Skeletal muscle satellite cell (primary cell): ENCODE data around the gene NFIX.
A peak's percentile ranks its signal among the peaks of the same experiment; 100 is the strongest.

Experiments
- H3K27me3 ChIP-seq: 2 replicates; pipeline ENCODE4 v1.7.0; 2013; ENCODE audit warnings: low read length; ENCODE audit not compliant: control insufficient read depth, insufficient read depth
- H3K36me3 ChIP-seq: 2 replicates; pipeline ENCODE4 v1.7.0; 2013; ENCODE audit warnings: mild to moderate bottlenecking, control low read depth, low read length; ENCODE audit not compliant: insufficient read depth
- H3K4me1 ChIP-seq: 2 replicates; pipeline ENCODE4 v1.7.0; 2013; ENCODE audit warnings: low read length; ENCODE audit not compliant: control insufficient read depth, insufficient read depth
- H3K4me2 ChIP-seq: 2 replicates; pipeline ENCODE4 v1.7.0; 2013; ENCODE audit warnings: mild to moderate bottlenecking, low read length
- H3K4me3 ChIP-seq: 2 replicates; pipeline ENCODE4 v1.7.0; 2013; ENCODE audit warnings: low read length
- H3K9ac ChIP-seq: 2 replicates; pipeline ENCODE4 v1.7.0; 2013; ENCODE audit warnings: mild to moderate bottlenecking, low read depth, low read length, moderate library complexity
- H3K9me3 ChIP-seq: replicated peaks from 2 replicates; pipeline ENCODE4 v1.7.0; 2013; ENCODE audit warnings: mild to moderate bottlenecking, control low read depth, low read length

NFIX gene

DNA sequence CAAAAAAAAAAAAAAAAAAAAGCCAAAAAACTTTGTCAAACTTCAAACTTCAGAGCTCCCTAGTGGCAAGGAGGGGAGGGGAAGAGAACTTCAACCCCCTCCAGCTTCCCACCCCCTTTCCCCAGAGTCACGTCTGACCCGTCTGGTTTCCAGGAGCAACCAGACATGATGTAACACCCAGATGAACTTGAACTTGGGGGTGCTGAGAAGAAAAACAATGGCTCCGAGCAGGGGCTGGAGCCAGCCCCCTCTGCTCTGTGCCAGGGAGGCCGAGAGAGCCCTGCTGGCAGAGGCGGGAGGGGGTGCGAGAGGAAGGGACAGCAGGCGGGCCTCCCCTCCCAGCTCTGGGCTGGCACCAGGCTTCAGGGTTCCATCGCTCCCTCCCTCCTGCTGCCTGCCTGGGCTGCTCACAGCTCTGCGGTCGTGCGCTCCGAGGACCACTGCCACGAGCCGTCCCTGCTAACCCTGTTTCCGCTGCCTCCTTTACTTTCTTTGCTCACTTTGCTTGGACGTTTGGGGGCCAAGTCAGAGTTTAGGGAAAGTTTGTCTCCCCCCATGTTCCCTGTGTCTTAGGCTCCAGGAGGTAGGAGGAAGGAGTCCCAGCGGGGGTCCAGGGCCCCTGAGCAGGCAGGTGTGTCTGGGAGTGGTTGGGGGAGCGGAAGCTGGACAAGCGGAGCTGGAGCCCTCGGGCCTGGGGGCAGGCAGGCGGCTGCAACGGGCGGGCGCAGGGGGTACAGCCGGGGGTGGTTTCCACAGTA is 96.3 kb downstream of the NFIX start:
- Histone ChIP-seq H3K4me2 (peak overlapping the region; percentile 1), H3K4me1 (peaks cover 28% of the 10 kb centered on the region), H3K9me3 (no peaks in the 10 kb centered on the region), H3K36me3 (peaks cover 37% of the 10 kb centered on the region), H3K4me3 (no peak overlapping the region), H3K27me3 (no peaks in the 10 kb centered on the region), H3K9ac (peak overlapping the region; percentile 31)

DNA sequence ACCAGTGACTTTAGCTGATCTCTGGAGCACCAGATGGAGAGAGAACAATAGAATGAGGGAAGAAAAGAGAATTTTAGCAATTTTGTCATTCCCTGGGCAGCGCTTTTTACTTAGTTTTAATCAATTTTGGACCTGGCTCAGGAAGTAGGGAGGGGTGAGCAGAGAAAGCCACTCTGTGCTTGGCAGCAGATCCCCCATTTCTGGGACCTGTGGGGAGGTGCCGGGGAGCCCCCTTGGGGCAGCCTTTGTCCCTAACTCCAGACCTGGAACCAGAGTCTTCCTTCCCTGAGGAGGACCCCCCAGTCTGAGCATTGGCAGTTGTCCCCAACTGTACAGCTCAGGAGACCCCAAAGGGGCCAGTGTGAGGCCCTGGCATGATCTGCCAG is 96.9 kb downstream of the NFIX start:
- Histone ChIP-seq H3K9me3 (no peaks in the 10 kb centered on the region), H3K4me3 (no peak overlapping the region), H3K9ac (peak overlapping the region; percentile 31), H3K4me1 (peaks cover 28% of the 10 kb centered on the region), H3K4me2 (no peak overlapping the region), H3K36me3 (peaks cover 31% of the 10 kb centered on the region), H3K27me3 (no peaks in the 10 kb centered on the region)

DNA sequence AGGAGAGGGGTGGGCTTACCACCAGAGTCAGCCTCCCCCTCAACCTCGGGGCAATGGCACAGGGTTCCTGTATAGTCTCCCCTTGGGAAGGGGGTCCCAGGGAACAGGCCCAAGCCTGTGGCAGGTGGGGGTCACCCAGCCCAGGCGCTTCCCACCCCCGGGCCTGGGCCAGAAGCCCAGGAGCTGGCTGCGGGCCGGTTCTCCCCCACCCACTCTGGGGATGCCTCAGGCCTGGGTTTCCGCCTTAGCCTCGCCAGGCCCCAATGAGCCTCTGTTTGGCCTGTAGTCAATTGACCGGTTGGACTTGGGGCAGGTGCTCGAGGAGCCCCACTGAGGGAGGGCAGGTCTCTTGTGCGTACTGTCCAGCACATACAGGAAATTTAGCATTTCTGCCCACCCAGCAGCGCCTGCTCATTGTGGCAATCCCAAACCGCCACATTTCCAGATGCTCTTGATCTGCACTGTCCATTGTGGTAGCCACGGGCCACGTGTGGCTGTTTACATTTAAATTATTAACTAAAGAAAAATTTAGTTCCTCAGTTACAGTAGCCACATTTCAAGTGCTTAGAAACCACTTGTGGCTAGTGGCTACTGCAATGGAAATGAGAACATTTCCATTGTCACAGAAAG is 97.4 kb downstream of the NFIX start:
- no peak overlapping the region for H3K4me3 ChIP-seq
- no peaks in the 10 kb centered on the region for H3K9me3 ChIP-seq
- H3K27me3 ChIP-seq, result no peaks in the 10 kb centered on the region
- H3K4me1 ChIP-seq, result peaks cover 28% of the 10 kb centered on the region
- H3K9ac ChIP-seq, result no peak overlapping the region
- peaks cover 28% of the 10 kb centered on the region for H3K36me3 ChIP-seq
- H3K4me2 ChIP-seq, result no peak overlapping the region

- Histone ChIP-seq H3K27me3 (no peaks in the 10 kb centered on the region), H3K4me1 (peaks cover 28% of the 10 kb centered on the region), H3K4me2 (no peak overlapping the region), H3K4me3 (no peak overlapping the region), H3K36me3 (peaks cover 28% of the 10 kb centered on the region), H3K9ac (no peak overlapping the region), H3K9me3 (no peaks in the 10 kb centered on the region)
Measured at GRCh38 chr19:13093407-13094105, 98.3 kb downstream of the NFIX start.

DNA sequence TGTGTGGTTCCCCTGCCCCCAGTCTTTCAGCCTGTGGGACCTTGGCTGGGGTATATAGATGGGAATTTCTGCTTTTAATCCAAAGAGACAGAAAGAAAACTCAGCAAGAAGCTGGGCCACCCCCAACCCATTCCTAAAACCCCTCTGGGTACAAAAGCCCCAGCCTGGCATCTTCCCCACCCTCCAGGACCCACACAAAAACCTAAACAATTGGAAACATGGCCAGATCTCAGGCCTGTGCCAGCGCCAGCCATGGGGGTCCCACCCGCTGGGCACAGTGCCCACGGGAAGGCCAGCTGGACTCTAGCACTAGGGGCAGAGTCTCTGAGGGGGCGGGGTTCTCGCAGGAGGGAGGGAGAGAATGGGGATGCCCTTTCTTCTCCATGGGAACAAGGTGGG is 98.8 kb downstream of the NFIX start:
- Histone ChIP-seq H3K27me3 (no peaks in the 10 kb centered on the region), H3K9ac (no peak overlapping the region), H3K36me3 (peaks cover 28% of the 10 kb centered on the region), H3K4me3 (no peak overlapping the region), H3K4me1 (peaks cover 28% of the 10 kb centered on the region), H3K9me3 (no peaks in the 10 kb centered on the region), H3K4me2 (no peak overlapping the region)

DNA sequence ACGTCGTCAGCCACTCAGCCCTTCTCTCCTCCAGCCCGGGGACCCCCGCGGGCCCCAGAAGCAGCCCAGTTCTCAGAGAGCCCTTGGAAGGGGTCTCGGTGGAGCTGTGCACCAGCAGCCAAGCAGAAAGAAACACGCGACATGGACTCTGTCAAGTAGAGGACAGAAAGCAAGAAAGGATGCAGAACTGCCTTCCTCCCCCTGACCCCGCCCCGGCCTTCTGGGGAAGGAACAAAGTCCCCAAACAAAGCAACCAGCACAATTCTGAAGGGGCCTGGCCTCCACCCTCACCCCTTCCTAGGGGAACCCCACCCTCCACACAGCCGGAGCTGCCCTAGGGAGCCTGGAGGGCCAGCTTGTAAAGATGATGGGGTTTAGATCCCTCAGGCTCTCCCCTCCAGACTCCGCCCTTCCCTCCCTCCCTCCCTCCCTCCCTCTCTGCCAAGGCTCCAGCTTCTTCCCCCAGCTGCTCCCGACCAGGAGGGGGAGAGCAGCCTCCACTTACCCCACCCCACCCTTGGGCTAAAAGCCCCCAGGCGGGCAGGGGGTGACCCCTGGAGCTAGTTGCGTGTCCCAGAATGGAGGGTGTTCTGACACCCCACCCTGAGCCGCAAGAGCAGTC is 99.6 kb downstream of the NFIX start:
- H3K4me1 ChIP-seq, result peaks cover 28% of the 10 kb centered on the region

DNA sequence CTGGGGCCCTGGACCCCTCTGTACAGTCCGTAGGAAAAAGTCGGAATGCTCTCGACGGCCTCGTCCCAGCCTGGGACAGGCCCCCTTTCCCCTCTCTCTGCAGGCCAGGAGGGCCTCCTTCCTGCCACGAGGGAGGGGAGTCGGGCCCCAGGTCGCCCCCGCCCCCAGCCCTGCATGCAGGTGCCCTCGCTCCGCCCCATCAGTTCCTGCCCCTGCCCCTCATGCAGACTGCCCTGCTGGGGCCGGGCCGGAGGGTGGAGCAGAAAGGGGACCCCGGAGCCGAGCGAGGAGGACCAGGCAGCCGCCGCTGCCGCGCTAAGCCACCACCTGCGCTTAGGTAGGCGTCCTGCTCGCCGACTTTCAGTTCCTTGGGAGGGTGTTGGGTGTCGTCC is 100.1 kb downstream of the NFIX start:
- no peak overlapping the region for H3K9ac ChIP-seq
- H3K9me3 ChIP-seq, result no peaks in the 10 kb centered on the region
- no peaks in the 10 kb centered on the region for H3K27me3 ChIP-seq
- H3K36me3 ChIP-seq, result peaks cover 19% of the 10 kb centered on the region
- H3K4me3 ChIP-seq, result no peak overlapping the region
- H3K4me2 ChIP-seq, result no peak overlapping the region
- H3K4me1 ChIP-seq, result peaks cover 24% of the 10 kb centered on the region

More for the DNA sequence above, 99.6 kb downstream of the NFIX start:
- no peak overlapping the region for H3K9ac ChIP-seq
- H3K27me3 ChIP-seq, result no peaks in the 10 kb centered on the region
- no peak overlapping the region for H3K4me3 ChIP-seq
- H3K4me2 ChIP-seq, result no peak overlapping the region
- H3K36me3 ChIP-seq, result peaks cover 22% of the 10 kb centered on the region
- H3K9me3 ChIP-seq, result no peaks in the 10 kb centered on the region

DNA sequence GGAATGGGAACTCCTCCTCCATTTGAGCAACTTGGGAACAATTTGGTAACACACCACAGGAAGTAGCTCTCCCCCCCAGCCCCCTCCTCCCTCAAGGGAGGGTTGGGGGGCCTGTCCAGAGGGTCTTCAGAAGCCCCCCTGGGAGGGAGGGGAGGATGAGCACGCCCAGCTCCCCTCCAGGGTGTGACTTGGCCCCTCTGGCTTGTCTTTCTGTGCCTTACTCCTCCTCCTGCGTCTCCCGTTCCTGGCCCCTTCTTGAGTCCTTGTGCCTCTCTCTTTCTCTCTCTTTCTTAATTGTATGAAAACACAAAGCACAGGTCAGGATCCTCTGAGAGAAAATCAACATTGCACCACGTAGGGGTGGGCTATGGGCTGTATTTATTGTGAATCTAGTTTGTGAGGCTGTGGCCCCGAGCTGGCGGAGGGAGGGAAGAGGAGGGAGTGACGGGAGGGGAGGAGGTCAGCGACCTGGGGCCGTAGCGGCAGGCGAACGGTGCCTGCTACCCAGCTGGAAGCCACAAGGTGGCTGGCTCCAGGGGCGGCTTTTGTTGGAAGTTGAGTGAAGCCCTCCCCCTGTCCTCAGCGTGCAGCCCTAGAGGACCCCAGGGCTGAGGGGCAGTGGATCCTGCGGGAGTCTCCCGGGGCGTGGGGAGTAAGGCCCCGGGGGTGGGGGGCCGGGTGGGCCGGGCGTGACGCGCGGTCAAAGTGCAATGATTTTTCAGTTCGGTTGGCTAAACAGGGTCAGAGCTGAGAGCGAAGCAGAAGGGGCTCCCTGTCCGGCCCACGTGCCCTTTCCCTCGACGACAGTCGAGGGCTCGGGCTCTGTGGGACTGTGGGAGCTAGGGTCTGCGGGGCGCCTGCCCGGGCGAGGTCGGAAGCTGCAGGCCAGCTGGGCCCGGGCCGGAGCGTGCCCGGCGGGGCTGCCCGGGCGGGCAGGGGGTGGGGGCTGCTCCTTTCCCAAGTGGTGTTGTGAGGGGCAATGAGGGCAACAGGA is 101.0 kb downstream of the NFIX start:
- peaks cover 15% of the 10 kb centered on the region for H3K4me1 ChIP-seq
- H3K9ac ChIP-seq, result no peak overlapping the region
- no peak overlapping the region for H3K4me2 ChIP-seq
- peaks cover 18% of the 10 kb centered on the region for H3K36me3 ChIP-seq
- no peaks in the 10 kb centered on the region for H3K27me3 ChIP-seq
- H3K9me3 ChIP-seq, result no peaks in the 10 kb centered on the region
- H3K4me3 ChIP-seq, result no peak overlapping the region

GRCh38 chr19:13097033-13097462 is 101.8 kb downstream of the NFIX start:
- no peaks in the 10 kb centered on the region for H3K27me3 ChIP-seq
- peaks cover 7% of the 10 kb centered on the region for H3K4me1 ChIP-seq
- no peak overlapping the region for H3K4me2 ChIP-seq
- H3K4me3 ChIP-seq, result no peak overlapping the region
- H3K36me3 ChIP-seq, result peaks cover 18% of the 10 kb centered on the region
- no peak overlapping the region for H3K9ac ChIP-seq
- no peaks in the 10 kb centered on the region for H3K9me3 ChIP-seq

DNA sequence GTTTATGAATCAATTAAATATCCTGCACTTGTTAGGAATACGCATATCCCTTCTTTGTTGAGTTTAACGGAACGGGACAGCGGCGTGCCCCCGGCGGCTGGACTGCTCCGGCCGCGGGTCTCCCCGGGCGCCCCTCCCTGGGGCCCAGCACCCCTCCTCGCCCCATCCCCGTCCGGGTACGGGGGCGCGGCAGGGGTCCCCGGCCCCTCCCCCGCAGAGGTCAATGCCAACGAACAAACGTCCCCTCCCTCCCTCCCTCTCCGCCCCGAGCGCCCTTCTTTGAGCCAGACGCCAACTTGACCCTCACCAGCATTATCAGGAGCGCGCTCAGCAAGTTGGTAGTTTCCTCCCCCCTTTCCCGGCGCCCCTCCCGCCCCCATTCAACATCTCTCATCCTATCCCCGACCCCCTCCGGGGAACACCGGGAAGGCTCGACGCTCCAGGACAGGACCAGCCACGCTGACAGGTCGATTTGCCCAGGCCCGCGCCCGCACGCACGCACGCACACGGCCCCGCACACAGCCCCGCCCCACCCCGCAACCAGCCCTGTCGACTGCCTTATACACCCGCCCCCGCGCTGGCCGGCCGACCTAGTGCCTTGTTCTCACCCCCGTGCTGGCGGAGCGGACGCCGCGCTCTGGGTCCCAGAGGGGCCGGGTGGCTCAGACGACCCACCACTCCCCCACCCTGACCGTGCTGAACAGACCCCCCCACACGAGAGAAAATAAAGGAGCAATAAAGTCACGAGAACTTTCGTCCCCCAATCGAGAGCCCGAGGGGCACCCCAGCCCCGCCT is 102.4 kb downstream of the NFIX start:
- Histone ChIP-seq H3K9ac (no peak overlapping the region), H3K36me3 (peaks cover 14% of the 10 kb centered on the region), H3K9me3 (no peaks in the 10 kb centered on the region), H3K27me3 (no peaks in the 10 kb centered on the region), H3K4me1 (peaks cover 10% of the 10 kb centered on the region), H3K4me3 (no peak overlapping the region), H3K4me2 (no peak overlapping the region)
